22Rv1 (cell line): Measurements from ENCODE around the gene CFAP90.

Source experiments
- H3K27ac ChIP-seq: fragments of 450-650 bp; 2 replicates; pipeline ENCODE4 v1.5.1; 2017
- ZFX ChIP-seq: fragments of 450-650 bp; IDR thresholded peaks from 2 replicates; pipeline ENCODE4 v1.6.1; 2017; ENCODE audit warnings: antibody characterized with exemption, borderline replicate concordance
- TF ChIP-seq, protein P1 (sequence below): fragments of 450-650 bp; IDR thresholded peaks from 2 replicates; pipeline ENCODE4 v1.5.1; 2017; ENCODE audit warnings: mild to moderate bottlenecking

Gene CFAP90, protein sequence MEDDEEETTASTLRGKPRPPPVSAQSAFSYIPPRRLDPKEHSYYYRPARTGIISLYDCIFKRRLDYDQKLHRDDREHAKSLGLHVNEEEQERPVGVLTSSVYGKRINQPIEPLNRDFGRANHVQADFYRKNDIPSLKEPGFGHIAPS

DNA sequence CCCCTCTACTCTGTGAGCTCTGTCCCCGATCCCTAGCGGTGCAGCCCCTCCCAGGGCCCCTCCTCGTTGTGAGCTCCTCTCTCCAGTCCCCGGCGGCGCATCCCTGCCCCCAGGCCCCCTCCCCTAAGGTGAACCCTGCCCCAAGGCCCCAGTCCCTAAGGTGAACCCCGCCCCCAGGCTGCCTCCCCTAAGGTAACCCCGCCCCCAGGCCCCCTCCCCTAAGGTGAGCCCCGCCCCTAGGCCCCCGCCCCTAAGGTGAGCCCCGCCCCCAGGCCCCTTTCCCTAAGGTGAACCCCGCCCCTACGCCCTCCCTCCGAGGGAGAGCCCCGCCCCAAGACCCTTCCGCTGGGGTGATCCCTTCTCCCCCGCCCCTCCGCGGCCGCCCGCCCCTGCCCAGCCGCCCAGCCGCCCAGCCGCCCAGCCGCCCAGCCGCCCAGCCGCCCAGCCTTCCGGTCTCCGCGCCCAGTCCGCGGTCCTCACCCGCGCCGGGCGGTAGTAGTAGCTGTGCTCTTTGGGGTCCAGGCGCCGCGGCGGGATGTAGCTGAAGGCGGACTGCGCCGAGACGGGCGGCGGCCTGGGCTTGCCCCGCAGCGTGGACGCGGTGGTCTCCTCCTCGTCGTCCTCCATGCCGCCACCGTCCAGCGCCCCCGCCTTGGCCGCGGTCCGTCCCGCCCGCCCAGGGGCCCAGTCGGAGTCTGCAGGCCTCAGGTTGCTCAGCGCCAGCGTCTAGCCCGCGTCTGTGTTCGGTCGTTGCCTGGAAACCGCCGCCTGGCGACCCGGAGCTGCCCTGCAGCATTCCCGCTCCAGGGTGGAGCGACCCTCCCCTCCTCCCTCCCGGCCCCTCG, at the start of gene CFAP90:
Gene CFAP90 (minus strand): TSS at position 739 of the 845 bp plus-strand sequence. CDS start 112 bp downstream, at position 627.
- TF ChIP-seq ZFX = no peak
- TF ChIP-seq, protein P1, sequence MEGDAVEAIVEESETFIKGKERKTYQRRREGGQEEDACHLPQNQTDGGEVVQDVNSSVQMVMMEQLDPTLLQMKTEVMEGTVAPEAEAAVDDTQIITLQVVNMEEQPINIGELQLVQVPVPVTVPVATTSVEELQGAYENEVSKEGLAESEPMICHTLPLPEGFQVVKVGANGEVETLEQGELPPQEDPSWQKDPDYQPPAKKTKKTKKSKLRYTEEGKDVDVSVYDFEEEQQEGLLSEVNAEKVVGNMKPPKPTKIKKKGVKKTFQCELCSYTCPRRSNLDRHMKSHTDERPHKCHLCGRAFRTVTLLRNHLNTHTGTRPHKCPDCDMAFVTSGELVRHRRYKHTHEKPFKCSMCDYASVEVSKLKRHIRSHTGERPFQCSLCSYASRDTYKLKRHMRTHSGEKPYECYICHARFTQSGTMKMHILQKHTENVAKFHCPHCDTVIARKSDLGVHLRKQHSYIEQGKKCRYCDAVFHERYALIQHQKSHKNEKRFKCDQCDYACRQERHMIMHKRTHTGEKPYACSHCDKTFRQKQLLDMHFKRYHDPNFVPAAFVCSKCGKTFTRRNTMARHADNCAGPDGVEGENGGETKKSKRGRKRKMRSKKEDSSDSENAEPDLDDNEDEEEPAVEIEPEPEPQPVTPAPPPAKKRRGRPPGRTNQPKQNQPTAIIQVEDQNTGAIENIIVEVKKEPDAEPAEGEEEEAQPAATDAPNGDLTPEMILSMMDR = peak; percentile 45
- H3K27ac ChIP-seq = peak within 1 kb of the TSS; percentile 61

DNA sequence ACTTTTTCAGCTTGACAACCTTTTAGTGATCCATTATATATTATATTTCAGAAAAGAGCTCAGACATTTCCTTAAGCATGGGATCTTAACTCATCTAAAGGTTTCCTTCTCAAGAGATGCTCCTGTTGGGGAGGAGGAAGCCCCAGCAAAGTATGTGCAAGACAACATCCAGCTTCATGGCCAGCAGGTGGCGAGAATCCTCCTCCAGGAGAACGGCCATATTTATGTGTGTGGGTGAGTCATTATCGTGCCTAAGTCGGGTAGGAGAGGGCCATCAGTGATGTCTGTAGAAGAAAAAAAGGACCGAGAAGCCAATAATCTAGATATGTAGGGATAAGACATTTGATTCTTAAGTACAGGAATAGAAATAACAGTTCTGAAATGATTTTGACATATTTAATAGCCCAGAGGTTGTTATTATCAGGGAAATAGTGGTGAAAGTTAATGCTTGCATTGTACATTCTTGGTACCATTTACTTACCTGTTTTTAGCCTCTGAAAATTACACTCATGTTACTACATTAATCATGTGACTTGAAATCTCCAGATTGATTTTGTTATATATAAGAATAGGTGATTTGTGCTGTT, 46.2 kb upstream of the CFAP90 start:
- TF ChIP-seq ZFX = no peak
- TF ChIP-seq, protein P1 = peak; percentile 79
- no peak overlapping the region for H3K27ac ChIP-seq

DNA sequence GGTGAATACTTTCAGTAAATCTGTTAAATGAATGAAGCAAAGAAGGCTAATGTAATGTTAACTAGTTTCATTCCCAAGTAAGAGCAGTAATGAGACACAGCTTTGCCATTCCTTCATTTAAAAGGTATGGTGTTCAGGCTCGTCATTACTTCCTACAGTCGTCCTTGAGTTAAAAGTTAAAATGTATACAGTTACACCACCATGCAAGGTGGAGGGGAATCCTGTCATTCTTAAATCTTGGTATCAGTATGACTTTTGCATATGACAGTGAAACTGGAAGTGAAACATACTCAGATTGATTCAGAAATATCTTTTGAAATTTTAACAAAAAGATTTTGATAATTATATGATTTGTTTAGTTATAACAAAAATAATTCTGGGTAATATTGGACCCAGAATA, 43.9 kb upstream of the CFAP90 start:
- H3K27ac ChIP-seq = no peak overlapping the region

DNA sequence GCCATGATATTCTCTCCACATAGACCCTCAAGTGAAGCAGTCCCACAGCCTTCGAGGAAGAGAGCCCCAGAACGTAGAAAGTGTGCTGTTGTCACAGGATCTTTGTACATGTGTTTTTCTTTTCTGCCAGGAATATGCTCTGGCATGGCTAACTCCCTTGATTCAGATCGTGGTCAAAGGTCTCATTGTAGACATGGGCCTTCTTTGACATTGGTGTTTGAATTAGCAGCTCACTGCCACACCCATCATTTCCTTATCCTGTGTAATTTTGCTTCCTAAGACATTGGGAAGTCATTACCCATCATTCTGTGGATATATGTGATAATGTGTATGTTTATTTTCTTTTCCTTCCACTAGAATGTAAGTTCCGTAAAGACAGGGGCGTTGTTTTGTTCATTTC, 43.5 kb upstream of the CFAP90 start:
- no peak overlapping the region for H3K27ac ChIP-seq
- no peak for TF ChIP-seq ZFX
- TF ChIP-seq, protein P1 = no peak

More for the DNA sequence above, 43.9 kb upstream of the CFAP90 start:
- TF ChIP-seq, protein P1 = no peak
- no peak for TF ChIP-seq ZFX

DNA sequence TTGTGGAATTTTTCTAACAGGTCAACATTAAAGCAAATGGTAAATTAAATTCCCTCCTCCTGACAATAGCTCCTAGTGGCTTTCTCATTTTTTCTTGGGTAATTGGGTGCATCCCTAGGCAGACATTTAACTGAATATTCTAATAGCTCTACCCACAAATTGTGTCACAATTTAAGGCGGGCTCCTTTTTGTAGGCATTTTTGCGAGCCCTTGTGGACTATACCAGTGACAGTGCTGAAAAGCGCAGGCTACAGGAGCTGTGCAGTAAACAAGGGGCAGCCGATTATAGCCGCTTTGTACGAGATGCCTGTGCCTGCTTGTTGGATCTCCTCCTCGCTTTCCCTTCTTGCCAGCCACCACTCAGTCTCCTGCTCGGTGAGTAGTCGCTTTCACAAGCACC, 38.0 kb upstream of the CFAP90 start:
- TF ChIP-seq, protein P1 = no peak
- TF ChIP-seq ZFX = no peak
- H3K27ac ChIP-seq = no peak overlapping the region

DNA sequence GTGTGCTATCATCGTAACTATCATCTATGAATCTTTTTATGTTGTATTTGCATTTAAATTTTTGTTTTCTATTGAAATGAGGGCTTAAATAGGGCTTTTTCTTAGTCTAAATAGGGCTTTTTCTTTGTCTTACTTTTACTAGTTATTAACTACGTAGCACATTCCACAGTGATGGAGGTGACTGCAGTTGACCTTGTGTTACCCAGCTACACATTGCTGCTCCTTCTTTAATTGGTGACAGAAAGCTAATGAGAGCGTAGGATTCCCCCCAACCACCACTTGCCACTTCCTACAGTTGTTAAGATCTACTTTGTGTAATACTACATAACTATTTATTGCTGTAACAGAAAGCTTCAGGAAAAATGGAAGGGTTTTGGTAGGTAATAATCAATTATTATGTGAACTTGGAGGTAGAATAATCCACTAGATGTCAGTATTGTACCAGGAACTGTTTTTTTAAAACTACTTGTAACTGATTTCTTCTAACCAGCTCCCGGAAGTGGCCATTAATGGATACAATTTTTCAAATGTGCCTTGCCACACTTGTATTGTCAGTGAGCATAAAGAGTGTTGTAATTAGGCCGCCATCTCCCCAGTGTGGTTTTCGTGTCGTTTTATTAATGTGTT, 36.0 kb upstream of the CFAP90 start:
- TF ChIP-seq ZFX = no peak
- TF ChIP-seq, protein P1 = peak; percentile 45
- H3K27ac ChIP-seq = no peak overlapping the region
